NT2/D1 (cell line): ENCODE results near the gene RFTN1.

Experiments
- DNase-seq: peaks from one replicate; pipeline ENCODE4 v3.0.0-alpha.2; 2011; ENCODE audit warnings: low read depth, low spot score
- H3K27me3 ChIP-seq: 2 replicates; pipeline ENCODE4 v1.6.0; 2011; ENCODE audit warnings: mild to moderate bottlenecking; ENCODE audit not compliant: insufficient read length, insufficient read depth
- H3K36me3 ChIP-seq: 2 replicates; pipeline ENCODE4 v1.6.1; 2011; ENCODE audit warnings: mild to moderate bottlenecking, low read length, mixed read lengths; ENCODE audit not compliant: insufficient read depth, insufficient read length
- H3K4me1 ChIP-seq: 2 replicates; pipeline ENCODE4 v1.5.1; 2011; ENCODE audit not compliant: insufficient read depth, insufficient read length
- H3K4me3 ChIP-seq: 2 replicates; pipeline ENCODE4 v1.5.1; 2011; ENCODE audit warnings: low read depth; ENCODE audit not compliant: insufficient read length
- H3K9ac ChIP-seq: 2 replicates; pipeline ENCODE4 v1.6.0; 2011; ENCODE audit warnings: low read depth; ENCODE audit not compliant: insufficient read length
- H3K9me3 ChIP-seq: 2 replicates; pipeline ENCODE4 v1.5.1; 2011; ENCODE audit warnings: mild to moderate bottlenecking, low read length; ENCODE audit not compliant: insufficient read depth
- SUZ12 ChIP-seq: IDR thresholded peaks from 2 replicates; pipeline ENCODE4 v1.6.1; 2011; ENCODE audit not compliant: insufficient read length, insufficient read depth; ENCODE audit errors: extremely low read depth
- YY1 ChIP-seq: IDR thresholded peaks from 2 replicates; pipeline ENCODE4 v1.6.1; 2011; ENCODE audit not compliant: insufficient read length, insufficient read depth
- ZNF274 ChIP-seq: IDR thresholded peaks from 2 replicates; pipeline ENCODE4 v1.6.1; 2011; ENCODE audit warnings: mild to moderate bottlenecking, low read depth, low read length

The RFTN1 gene

GRCh38 chr3:16439848-16440708 lies 73.4 kb downstream of the RFTN1 start:
- Histone ChIP-seq H3K27me3 (no peaks in the 10 kb centered on the region), H3K9me3 (no peaks in the 10 kb centered on the region), H3K36me3 (no peaks in the 10 kb centered on the region), H3K9ac (no peak overlapping the region), H3K4me1 (no peaks in the 10 kb centered on the region), H3K4me3 (no peak overlapping the region)
- no peak for DNase-seq
- TF ChIP-seq ZNF274 (no peak), YY1 (no peak), SUZ12 (no peak)

- H3K4me3 ChIP-seq = no peak overlapping the region
- no peak for TF ChIP-seq ZNF274
- no peak for TF ChIP-seq YY1
- TF ChIP-seq SUZ12 = no peak
- H3K27me3 ChIP-seq = no peaks in the 10 kb centered on the region
- no peaks in the 10 kb centered on the region for H3K4me1 ChIP-seq
- DNase-seq = no peak
- H3K9me3 ChIP-seq = no peaks in the 10 kb centered on the region
- H3K36me3 ChIP-seq = no peaks in the 10 kb centered on the region
- H3K9ac ChIP-seq = no peak overlapping the region
These were observed 74.2 kb downstream of the RFTN1 start for GRCh38 chr3:16439163-16439847.

GRCh38 chr3:16437640-16438039 lies 75.9 kb downstream of the RFTN1 start:
- no peak for DNase-seq
- TF ChIP-seq SUZ12 (no peak), ZNF274 (no peak), YY1 (no peak)
- Histone ChIP-seq H3K9ac (no peak overlapping the region), H3K27me3 (no peaks in the 10 kb centered on the region), H3K4me1 (peaks cover 5% of the 10 kb centered on the region), H3K36me3 (no peaks in the 10 kb centered on the region), H3K4me3 (no peak overlapping the region), H3K9me3 (no peaks in the 10 kb centered on the region)

GRCh38 chr3:16433701-16434151 lies 79.8 kb downstream of the RFTN1 start:
- no peak for DNase-seq
- Histone ChIP-seq H3K36me3 (no peaks in the 10 kb centered on the region), H3K9ac (no peak overlapping the region), H3K4me1 (peaks cover 5% of the 10 kb centered on the region), H3K4me3 (no peak overlapping the region), H3K27me3 (no peaks in the 10 kb centered on the region), H3K9me3 (no peaks in the 10 kb centered on the region)
- no peak for TF ChIP-seq SUZ12
- no peak for TF ChIP-seq ZNF274
- TF ChIP-seq YY1 = no peak

- Histone ChIP-seq H3K9me3 (no peaks in the 10 kb centered on the region), H3K4me3 (no peak overlapping the region), H3K9ac (no peak overlapping the region), H3K27me3 (no peaks in the 10 kb centered on the region), H3K4me1 (peaks cover 5% of the 10 kb centered on the region), H3K36me3 (no peaks in the 10 kb centered on the region)
- DNase-seq = no peak
- TF ChIP-seq YY1 (no peak), ZNF274 (no peak), SUZ12 (no peak)
These were observed 80.8 kb downstream of the RFTN1 start for GRCh38 chr3:16432714-16433113.

GRCh38 chr3:16430717-16431630 lies 82.5 kb downstream of the RFTN1 start:
- Histone ChIP-seq H3K4me3 (no peak overlapping the region), H3K36me3 (no peaks in the 10 kb centered on the region), H3K27me3 (no peaks in the 10 kb centered on the region), H3K9me3 (no peaks in the 10 kb centered on the region), H3K4me1 (peaks cover 5% of the 10 kb centered on the region), H3K9ac (no peak overlapping the region)
- TF ChIP-seq ZNF274 (no peak), SUZ12 (no peak), YY1 (no peak)
- no peak for DNase-seq
